Adipocyte (in vitro differentiated cells): Measurements from ENCODE around the gene FAM3A.

Experiments
- DNase-seq: peaks from one replicate; pipeline ENCODE4 v3.0.0-alpha.2; 2015; ENCODE audit warnings: low read depth
- H3K27me3 ChIP-seq: replicated peaks from 2 replicates; pipeline ENCODE4 v1.7.0; 2013; ENCODE audit warnings: mild to moderate bottlenecking, low read length, moderate library complexity; ENCODE audit not compliant: control insufficient read depth, insufficient read depth
- H3K36me3 ChIP-seq: 2 replicates; pipeline ENCODE4 v1.7.0; 2013; ENCODE audit warnings: low read length, mild to moderate bottlenecking, moderate library complexity; ENCODE audit not compliant: control insufficient read depth, insufficient read depth, severe bottlenecking
- H3K4me1 ChIP-seq: 2 replicates; pipeline ENCODE4 v1.7.0; 2013; ENCODE audit warnings: mild to moderate bottlenecking, low read length, moderate library complexity; ENCODE audit not compliant: control insufficient read depth, insufficient read depth
- H3K4me3 ChIP-seq: 2 replicates; pipeline ENCODE4 v1.7.0; 2013; ENCODE audit warnings: mild to moderate bottlenecking, low read length, moderate library complexity
- H3K9ac ChIP-seq: 2 replicates; pipeline ENCODE4 v1.7.0; 2013; ENCODE audit warnings: mild to moderate bottlenecking, low read length, moderate library complexity
- H3K9me3 ChIP-seq: 2 replicates; pipeline ENCODE4 v1.7.0; 2013; ENCODE audit warnings: mild to moderate bottlenecking, low read length, moderate library complexity; ENCODE audit not compliant: control insufficient read depth

FAM3A gene

GRCh38 chrX:154471839-154472684 is 44.0 kb downstream of the FAM3A start:
- Histone ChIP-seq H3K4me1 (no peaks in the 10 kb centered on the region), H3K4me3 (no peak overlapping the region), H3K36me3 (peaks cover 39% of the 10 kb centered on the region), H3K9ac (no peak overlapping the region), H3K27me3 (peaks cover 4% of the 10 kb centered on the region), H3K9me3 (no peaks in the 10 kb centered on the region)
- no peak for DNase-seq

GRCh38 chrX:154470914-154471568 is 45.0 kb downstream of the FAM3A start:
- Histone ChIP-seq H3K9me3 (no peaks in the 10 kb centered on the region), H3K9ac (no peak overlapping the region), H3K27me3 (peaks cover 4% of the 10 kb centered on the region), H3K4me1 (no peaks in the 10 kb centered on the region), H3K36me3 (peaks cover 48% of the 10 kb centered on the region), H3K4me3 (no peak overlapping the region)
- no peak for DNase-seq

- Histone ChIP-seq H3K9ac (no peak overlapping the region), H3K27me3 (peaks cover 4% of the 10 kb centered on the region), H3K4me3 (no peak overlapping the region), H3K36me3 (peaks cover 53% of the 10 kb centered on the region), H3K4me1 (no peaks in the 10 kb centered on the region), H3K9me3 (no peaks in the 10 kb centered on the region)
- DNase-seq, result no peak
Observed at GRCh38 chrX:154470434-154470833, 45.6 kb downstream of the FAM3A start.

GRCh38 chrX:154469880-154470279 is 46.2 kb downstream of the FAM3A start:
- H3K36me3 ChIP-seq, result peaks cover 57% of the 10 kb centered on the region
- H3K4me3 ChIP-seq, result no peak overlapping the region
- H3K4me1 ChIP-seq, result no peaks in the 10 kb centered on the region
- H3K27me3 ChIP-seq, result peaks cover 4% of the 10 kb centered on the region
- H3K9me3 ChIP-seq, result no peaks in the 10 kb centered on the region
- no peak for DNase-seq
- no peak overlapping the region for H3K9ac ChIP-seq

- H3K4me1 ChIP-seq, result no peaks in the 10 kb centered on the region
- no peak overlapping the region for H3K9ac ChIP-seq
- DNase-seq, result no peak
- no peaks in the 10 kb centered on the region for H3K9me3 ChIP-seq
- no peak overlapping the region for H3K4me3 ChIP-seq
- H3K27me3 ChIP-seq, result peaks cover 4% of the 10 kb centered on the region
- peaks cover 62% of the 10 kb centered on the region for H3K36me3 ChIP-seq
Observed at GRCh38 chrX:154469114-154469513, 46.9 kb downstream of the FAM3A start.

GRCh38 chrX:154468217-154468616 is 47.8 kb downstream of the FAM3A start:
- H3K27me3 ChIP-seq, result no peaks in the 10 kb centered on the region
- no peak overlapping the region for H3K4me3 ChIP-seq
- no peaks in the 10 kb centered on the region for H3K9me3 ChIP-seq
- H3K9ac ChIP-seq, result no peak overlapping the region
- peaks cover 68% of the 10 kb centered on the region for H3K36me3 ChIP-seq
- H3K4me1 ChIP-seq, result no peaks in the 10 kb centered on the region
- DNase-seq, result no peak

GRCh38 chrX:154467556-154467955 is 48.5 kb downstream of the FAM3A start:
- H3K36me3 ChIP-seq, result peaks cover 74% of the 10 kb centered on the region
- no peak for DNase-seq

GRCh38 chrX:154466907-154467306 is 49.1 kb downstream of the FAM3A start:
- no peaks in the 10 kb centered on the region for H3K4me1 ChIP-seq
- no peaks in the 10 kb centered on the region for H3K27me3 ChIP-seq
- no peak overlapping the region for H3K4me3 ChIP-seq
- DNase-seq, result no peak
- no peak overlapping the region for H3K9ac ChIP-seq
- H3K36me3 ChIP-seq, result peaks cover 80% of the 10 kb centered on the region
- H3K9me3 ChIP-seq, result no peaks in the 10 kb centered on the region

More at GRCh38 chrX:154467556-154467955, 48.5 kb downstream of the FAM3A start:
- no peak overlapping the region for H3K9ac ChIP-seq
- H3K9me3 ChIP-seq, result no peaks in the 10 kb centered on the region
- no peaks in the 10 kb centered on the region for H3K4me1 ChIP-seq
- no peaks in the 10 kb centered on the region for H3K27me3 ChIP-seq
- H3K4me3 ChIP-seq, result no peak overlapping the region

GRCh38 chrX:154466036-154466435 is 50.0 kb downstream of the FAM3A start:
- Histone ChIP-seq H3K9me3 (no peaks in the 10 kb centered on the region), H3K4me1 (no peaks in the 10 kb centered on the region), H3K4me3 (no peak overlapping the region), H3K27me3 (no peaks in the 10 kb centered on the region), H3K36me3 (peaks cover 80% of the 10 kb centered on the region), H3K9ac (no peak overlapping the region)
- DNase-seq, result no peak

- Histone ChIP-seq H3K9me3 (no peaks in the 10 kb centered on the region), H3K4me3 (no peak overlapping the region), H3K27me3 (no peaks in the 10 kb centered on the region), H3K4me1 (no peaks in the 10 kb centered on the region), H3K9ac (no peak overlapping the region), H3K36me3 (peaks cover 76% of the 10 kb centered on the region)
- DNase-seq, result no peak
Observed at GRCh38 chrX:154465601-154466000, 50.4 kb downstream of the FAM3A start.

GRCh38 chrX:154464806-154465365 is 51.1 kb downstream of the FAM3A start:
- Histone ChIP-seq H3K9ac (no peak overlapping the region), H3K27me3 (no peaks in the 10 kb centered on the region), H3K4me1 (no peaks in the 10 kb centered on the region), H3K4me3 (no peak overlapping the region), H3K36me3 (peaks cover 69% of the 10 kb centered on the region), H3K9me3 (no peaks in the 10 kb centered on the region)
- DNase-seq, result no peak
